Retinal pigment epithelial cell (primary cell): ENCODE measurements around the gene BRD3OS.

Experiments
- DNase-seq: peaks from one replicate; pipeline ENCODE4 v3.0.0-alpha.2; 2010; ENCODE audit warnings: low read depth
- H3K4me3 ChIP-seq: 2 replicates; pipeline ENCODE4 v1.5.1; 2011; ENCODE audit warnings: mild to moderate bottlenecking, low read length, control low read depth, moderate library complexity
- TF ChIP-seq, protein P1 (sequence below): conservative IDR thresholded peaks from 2 replicates; pipeline ENCODE4 v1.5.1; 2011; ENCODE audit warnings: low read depth, low read length, control low read depth, inconsistent platforms

The BRD3OS gene

DNA sequence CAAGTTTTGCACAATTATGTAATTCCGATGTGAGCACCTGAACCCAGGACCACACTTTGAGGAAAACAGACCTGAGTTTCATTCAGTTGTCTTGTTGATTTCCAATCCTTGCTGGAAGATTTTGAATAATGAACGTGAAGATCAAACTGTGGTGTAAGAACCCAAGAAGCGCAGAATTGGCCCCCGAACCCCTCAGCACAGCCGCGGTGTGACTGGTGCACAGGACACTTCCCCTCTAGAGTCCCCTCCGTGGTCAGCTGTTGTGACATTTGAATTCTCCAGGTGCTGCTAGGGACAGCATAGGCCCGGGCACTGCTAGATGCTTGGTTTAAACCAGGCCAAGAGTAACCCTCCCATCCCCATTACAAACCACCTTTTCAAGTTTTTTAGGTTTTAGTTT is 1.7 kb downstream of the BRD3OS start:
- H3K4me3 ChIP-seq: no peak overlapping the region
- DNase-seq: no peak
- TF ChIP-seq, protein P1, sequence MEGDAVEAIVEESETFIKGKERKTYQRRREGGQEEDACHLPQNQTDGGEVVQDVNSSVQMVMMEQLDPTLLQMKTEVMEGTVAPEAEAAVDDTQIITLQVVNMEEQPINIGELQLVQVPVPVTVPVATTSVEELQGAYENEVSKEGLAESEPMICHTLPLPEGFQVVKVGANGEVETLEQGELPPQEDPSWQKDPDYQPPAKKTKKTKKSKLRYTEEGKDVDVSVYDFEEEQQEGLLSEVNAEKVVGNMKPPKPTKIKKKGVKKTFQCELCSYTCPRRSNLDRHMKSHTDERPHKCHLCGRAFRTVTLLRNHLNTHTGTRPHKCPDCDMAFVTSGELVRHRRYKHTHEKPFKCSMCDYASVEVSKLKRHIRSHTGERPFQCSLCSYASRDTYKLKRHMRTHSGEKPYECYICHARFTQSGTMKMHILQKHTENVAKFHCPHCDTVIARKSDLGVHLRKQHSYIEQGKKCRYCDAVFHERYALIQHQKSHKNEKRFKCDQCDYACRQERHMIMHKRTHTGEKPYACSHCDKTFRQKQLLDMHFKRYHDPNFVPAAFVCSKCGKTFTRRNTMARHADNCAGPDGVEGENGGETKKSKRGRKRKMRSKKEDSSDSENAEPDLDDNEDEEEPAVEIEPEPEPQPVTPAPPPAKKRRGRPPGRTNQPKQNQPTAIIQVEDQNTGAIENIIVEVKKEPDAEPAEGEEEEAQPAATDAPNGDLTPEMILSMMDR: no peak

DNA sequence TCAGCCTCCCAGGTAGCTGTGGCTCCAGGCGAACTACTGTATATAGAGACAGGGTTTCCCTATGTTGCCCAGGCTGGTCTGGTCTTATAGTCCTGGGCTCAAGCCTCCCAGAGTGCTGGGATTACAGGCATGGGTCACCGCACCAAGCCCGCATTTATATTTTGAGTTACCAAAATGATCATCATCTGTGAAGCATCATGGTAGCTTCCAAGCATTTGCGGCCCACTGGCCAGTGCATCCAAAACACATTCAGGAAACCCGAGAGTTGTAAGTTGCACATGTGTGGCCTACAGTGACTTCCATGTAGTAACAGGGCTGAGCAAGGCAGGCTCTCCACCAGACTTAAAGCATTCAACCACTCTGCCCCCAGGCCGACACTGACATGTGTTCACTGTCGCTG is 2.3 kb downstream of the BRD3OS start:
- TF ChIP-seq, protein P1: no peak
- DNase-seq: no peak
- no peak overlapping the region for H3K4me3 ChIP-seq

DNA sequence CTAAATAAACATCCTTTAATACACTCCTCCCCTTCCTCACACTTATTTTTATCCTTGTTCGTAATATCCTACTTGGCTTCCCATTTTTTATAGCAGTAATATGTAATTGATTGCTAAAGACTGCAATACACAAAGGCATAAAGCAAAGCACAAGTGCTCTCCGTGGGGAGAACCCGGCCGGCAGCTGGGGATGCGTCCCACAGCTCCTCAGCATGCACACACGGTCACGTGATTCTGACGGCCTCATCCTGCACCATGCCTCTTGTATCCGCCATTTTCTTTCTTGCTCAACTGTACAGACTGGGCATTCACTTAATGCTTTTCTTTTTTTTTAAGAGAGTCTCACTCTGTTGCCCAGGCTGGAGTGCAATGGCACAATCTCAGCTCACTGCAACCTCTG is 2.8 kb downstream of the BRD3OS start:
- no peak for DNase-seq

DNA sequence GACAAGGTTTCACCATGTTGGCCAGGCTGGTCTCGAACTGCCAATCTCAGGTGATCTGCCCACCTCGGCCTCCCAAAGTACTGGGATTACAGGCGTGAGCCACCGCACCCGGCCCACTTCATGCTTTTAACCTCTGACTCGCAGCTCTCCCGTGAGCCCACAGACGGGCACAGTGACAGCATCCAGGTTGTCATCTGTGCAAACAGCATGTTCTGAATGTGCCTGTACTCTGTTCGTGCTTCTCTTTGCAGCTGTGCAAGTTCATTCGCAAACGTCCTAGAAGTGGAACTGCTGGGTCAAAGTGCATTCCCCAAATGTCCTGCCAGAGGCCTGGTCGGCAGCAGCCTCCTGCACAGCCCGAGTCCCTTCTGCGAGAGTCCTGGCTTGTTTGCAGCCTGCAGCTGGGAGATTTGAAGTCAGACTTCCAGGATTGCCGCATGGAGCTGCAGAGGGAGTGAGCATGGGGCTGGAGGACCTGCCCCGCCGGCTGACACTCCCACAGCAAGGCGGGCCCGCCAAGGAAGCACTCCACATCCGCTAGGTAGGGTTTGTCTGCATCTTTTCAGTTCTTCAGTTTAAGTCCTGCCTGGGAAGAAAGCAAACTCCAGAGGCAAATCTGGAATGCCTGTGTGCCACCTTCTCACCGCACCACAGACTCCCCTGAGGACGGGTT is 3.4 kb downstream of the BRD3OS start:
- no peak for DNase-seq
- H3K4me3 ChIP-seq: no peak overlapping the region
- TF ChIP-seq, protein P1: no peak

More for the DNA sequence above, 2.8 kb downstream of the BRD3OS start:
- TF ChIP-seq, protein P1: no peak
- H3K4me3 ChIP-seq: no peak overlapping the region

GRCh38 chr9:134029248-134030226 is 4.3 kb downstream of the BRD3OS start:
- H3K4me3 ChIP-seq: no peak overlapping the region
- TF ChIP-seq, protein P1: no peak
- no peak for DNase-seq

- TF ChIP-seq, protein P1: no peak
- H3K4me3 ChIP-seq: no peak overlapping the region
- no peak for DNase-seq
These were observed 5.7 kb downstream of the BRD3OS start for GRCh38 chr9:134030821-134031470.
